ENCODE data around the gene PCGF2. TPM values are rescaled to one million over a fixed set of nuclear protein-coding genes. Genes with fewer than 3 reads are reported as not detected.

PCGF2 gene
- total and polyA plus RNA-seq, 10 of the 15 experiments (the other 5 are each of a cell fraction or from before 2014, with no cell fraction given): 2.7 to 35.6 (median 7.2) TPM

DNA sequence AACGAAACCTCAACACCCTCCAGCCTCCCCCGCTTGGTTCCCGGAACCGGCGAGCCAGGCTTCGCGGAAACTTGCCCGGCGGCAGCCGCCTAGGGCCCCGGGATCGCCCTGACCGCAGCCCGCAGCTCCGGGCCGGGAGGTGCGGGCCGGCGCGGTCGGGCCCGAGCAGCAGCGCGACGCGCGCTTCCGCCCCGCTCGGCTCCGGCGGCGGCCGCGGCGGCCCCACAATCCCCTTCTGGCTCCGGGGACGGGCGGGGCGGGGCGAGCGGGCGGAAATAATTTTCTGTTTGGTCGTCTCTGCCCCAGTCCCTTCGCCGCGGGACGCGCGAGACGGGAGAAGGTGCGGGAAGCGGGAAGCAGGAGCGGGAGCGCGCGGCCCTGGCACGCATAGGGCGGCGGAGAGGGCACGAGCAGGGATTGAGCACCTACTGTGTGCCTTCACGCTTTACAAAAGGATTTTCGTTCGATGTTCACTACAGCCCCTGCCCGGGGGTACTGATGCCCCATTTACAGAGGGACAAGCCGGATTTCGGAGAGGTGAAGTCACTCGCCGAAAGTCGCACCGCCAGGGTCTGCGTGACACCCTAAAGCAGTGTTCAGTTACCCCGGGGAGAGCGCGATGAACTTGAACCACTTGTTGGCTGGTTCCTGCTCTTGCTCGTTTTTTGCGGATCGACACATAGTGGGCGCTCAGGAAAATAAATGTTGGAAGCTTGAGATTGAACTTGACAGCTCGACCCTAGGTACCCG is 45.8 kb downstream of the PCGF2 start:
- Histone ChIP-seq H3K27me3 (replicated peaks in 1 of 2; ENCODE audit: control insufficient read depth in 2 of 2, insufficient read depth in 2 of 2, low read length in 1 of 2) (no peaks in the 10 kb centered on the region), H3K4me1 (ENCODE audit: control insufficient read depth, insufficient read depth, low read length) (peaks cover 27% of the 10 kb centered on the region), H3K27ac (ENCODE audit: control insufficient read depth, insufficient read depth) (peak overlapping the region; percentile 100), H3K4me2 (ENCODE audit: control insufficient read depth, insufficient read depth) (peak overlapping the region; percentile 99), H4K20me1 (ENCODE audit: control insufficient read depth, insufficient read depth) (no peaks in the 10 kb centered on the region), H3K9ac (ENCODE audit: control insufficient read depth, insufficient read depth, low read length) (peak overlapping the region; percentile 100), H3K36me3 (ENCODE audit: control insufficient read depth in 2 of 2, insufficient read depth in 2 of 2, low read length in 1 of 2) (peaks cover 0 to 2% of the 10 kb centered on the region in 2 experiments; a peak in 1 of 4 replicates), H3K9me3 (replicated peaks; ENCODE audit: control insufficient read depth, insufficient read depth, low read length) (no peaks in the 10 kb centered on the region), H2AFZ (ENCODE audit: control insufficient read depth, low read depth, low read length) (peak overlapping the region; percentile 35; the same call in 1 of the 2 replicates), H3K79me2 (ENCODE audit: control insufficient read depth, insufficient read depth, low read length) (peaks cover 44% of the 10 kb centered on the region), H3K4me3 (peak overlapping the region; percentile 91)
- intact Hi-C loops (cut with micrococcal nuclease; ENCODE audit: unreplicated experiment) (loop anchor here (2.0 kb wide), 1 partner anchor 28 kb away; the partner anchor contains the start of gene CISD3), in situ Hi-C loops (cut with MboI) (no loop called here)
- WGBS (ENCODE audit: insufficient coverage, insufficient replicate concordance, low lambda C conversion rate, missing lambda C conversion rate): 1% methylated on average over 66 of the region's 81 CpGs
- no peak for FAIRE-seq
- POLR2A ChIA-PET: interaction anchor here (1.3 to 2.0 kb wide), 4 partner anchors 16 to 50 kb away, joined by 5 to 7 read pairs (median 6); partner anchors contain the start of gene PSMB3
- SMC1A ChIA-PET (ENCODE audit: uncharacterized antibody, unreplicated experiment): interaction anchor here (1.5 to 1.6 kb wide), 3 partner anchors 9 to 144 kb away, joined by 3 to 5 read pairs (median 4); partner anchors contain the start of gene EPOP
- RAD21 ChIA-PET (ENCODE audit: unreplicated experiment): interaction anchor here (1.5 to 2.0 kb wide), 2 partner anchors 22 to 25 kb away, joined by 3 to 13 read pairs; no protein-coding TSS in a partner anchor
- TSS peak; percentile 82 for BruUV-seq (replicated peaks)
- no peak for DNase-seq (ENCODE audit: low read depth, low spot score)
- ATAC-seq: peak; percentile 38
- CTCF ChIA-PET: interaction anchor here (1.2 kb wide), 1 partner anchor 26 kb away, joined by 4 read pairs; no protein-coding TSS in a partner anchor
- TF ChIP-seq MYB (IDR thresholded peaks at IDR 0.05; ENCODE audit: borderline replicate concordance, low read depth, low read length) (no peak), ZZZ3 (IDR thresholded peaks at IDR 0.05; ENCODE audit: control insufficient read depth, insufficient read length, low read depth) (no peak), IKZF1 (conservative IDR thresholded peaks at IDR 0.05) (peak; percentile 96), MTA2 (IDR thresholded peaks at IDR 0.05; ENCODE audit: low read depth) (no peak), RAD21 (IDR thresholded peaks at IDR 0.05; ENCODE audit: insufficient read depth, low read depth, low read length) (no peak), NRF1 (conservative IDR thresholded peaks at IDR 0.05; ENCODE audit: low read depth, low read length) (no peak), BCL11A (IDR thresholded peaks at IDR 0.05; ENCODE audit: low read depth, low read length) (0 out of 2 replicates have a peak, but pooled peaks have one; percentile 13), TARDBP (IDR thresholded peaks at IDR 0.05; ENCODE audit: borderline replicate concordance) (no peak; the same call in 1 of the 2 replicates), CREB1 (IDR thresholded peaks at IDR 0.05; ENCODE audit: low read depth) (no peak), HDAC2 (IDR thresholded peaks at IDR 0.05) (no peak), ZNF274 (IDR thresholded peaks at IDR 0.05; ENCODE audit: insufficient read depth, insufficient read length) (no peak), SP1 (IDR thresholded peaks at IDR 0.05; ENCODE audit: low read depth, low read length) (no peak), EZH2 (IDR thresholded peaks at IDR 0.05; ENCODE audit: borderline replicate concordance, control insufficient read depth, low read depth, low read length) (no peak)
- TF ChIP-seq, protein P1, sequence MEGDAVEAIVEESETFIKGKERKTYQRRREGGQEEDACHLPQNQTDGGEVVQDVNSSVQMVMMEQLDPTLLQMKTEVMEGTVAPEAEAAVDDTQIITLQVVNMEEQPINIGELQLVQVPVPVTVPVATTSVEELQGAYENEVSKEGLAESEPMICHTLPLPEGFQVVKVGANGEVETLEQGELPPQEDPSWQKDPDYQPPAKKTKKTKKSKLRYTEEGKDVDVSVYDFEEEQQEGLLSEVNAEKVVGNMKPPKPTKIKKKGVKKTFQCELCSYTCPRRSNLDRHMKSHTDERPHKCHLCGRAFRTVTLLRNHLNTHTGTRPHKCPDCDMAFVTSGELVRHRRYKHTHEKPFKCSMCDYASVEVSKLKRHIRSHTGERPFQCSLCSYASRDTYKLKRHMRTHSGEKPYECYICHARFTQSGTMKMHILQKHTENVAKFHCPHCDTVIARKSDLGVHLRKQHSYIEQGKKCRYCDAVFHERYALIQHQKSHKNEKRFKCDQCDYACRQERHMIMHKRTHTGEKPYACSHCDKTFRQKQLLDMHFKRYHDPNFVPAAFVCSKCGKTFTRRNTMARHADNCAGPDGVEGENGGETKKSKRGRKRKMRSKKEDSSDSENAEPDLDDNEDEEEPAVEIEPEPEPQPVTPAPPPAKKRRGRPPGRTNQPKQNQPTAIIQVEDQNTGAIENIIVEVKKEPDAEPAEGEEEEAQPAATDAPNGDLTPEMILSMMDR (IDR thresholded peaks at IDR 0.05 in 2 of 3, conservative IDR thresholded peaks at IDR 0.05 in 1 of 3; ENCODE audit: control insufficient read depth in 2 of 3, extremely low read depth in 1 of 3, insufficient read depth in 1 of 3, low read depth in 3 of 3, low read length in 3 of 3): no peak
- TF ChIP-seq, protein P2, sequence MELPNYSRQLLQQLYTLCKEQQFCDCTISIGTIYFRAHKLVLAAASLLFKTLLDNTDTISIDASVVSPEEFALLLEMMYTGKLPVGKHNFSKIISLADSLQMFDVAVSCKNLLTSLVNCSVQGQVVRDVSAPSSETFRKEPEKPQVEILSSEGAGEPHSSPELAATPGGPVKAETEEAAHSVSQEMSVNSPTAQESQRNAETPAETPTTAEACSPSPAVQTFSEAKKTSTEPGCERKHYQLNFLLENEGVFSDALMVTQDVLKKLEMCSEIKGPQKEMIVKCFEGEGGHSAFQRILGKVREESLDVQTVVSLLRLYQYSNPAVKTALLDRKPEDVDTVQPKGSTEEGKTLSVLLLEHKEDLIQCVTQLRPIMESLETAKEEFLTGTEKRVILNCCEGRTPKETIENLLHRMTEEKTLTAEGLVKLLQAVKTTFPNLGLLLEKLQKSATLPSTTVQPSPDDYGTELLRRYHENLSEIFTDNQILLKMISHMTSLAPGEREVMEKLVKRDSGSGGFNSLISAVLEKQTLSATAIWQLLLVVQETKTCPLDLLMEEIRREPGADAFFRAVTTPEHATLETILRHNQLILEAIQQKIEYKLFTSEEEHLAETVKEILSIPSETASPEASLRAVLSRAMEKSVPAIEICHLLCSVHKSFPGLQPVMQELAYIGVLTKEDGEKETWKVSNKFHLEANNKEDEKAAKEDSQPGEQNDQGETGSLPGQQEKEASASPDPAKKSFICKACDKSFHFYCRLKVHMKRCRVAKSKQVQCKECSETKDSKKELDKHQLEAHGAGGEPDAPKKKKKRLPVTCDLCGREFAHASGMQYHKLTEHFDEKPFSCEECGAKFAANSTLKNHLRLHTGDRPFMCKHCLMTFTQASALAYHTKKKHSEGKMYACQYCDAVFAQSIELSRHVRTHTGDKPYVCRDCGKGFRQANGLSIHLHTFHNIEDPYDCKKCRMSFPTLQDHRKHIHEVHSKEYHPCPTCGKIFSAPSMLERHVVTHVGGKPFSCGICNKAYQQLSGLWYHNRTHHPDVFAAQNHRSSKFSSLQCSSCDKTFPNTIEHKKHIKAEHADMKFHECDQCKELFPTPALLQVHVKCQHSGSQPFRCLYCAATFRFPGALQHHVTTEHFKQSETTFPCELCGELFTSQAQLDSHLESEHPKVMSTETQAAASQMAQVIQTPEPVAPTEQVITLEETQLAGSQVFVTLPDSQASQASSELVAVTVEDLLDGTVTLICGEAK (IDR thresholded peaks at IDR 0.05; ENCODE audit: borderline replicate concordance): no peak

All from GM12878 (cell line).